ENCODE data around the gene BICDL1.
"Not testable (repeated sequence)": the region's sequence is repeated elsewhere in the genome, so short reads cannot be mapped to it uniquely, and the experiment has no call there.

Gene BICDL1

GRCh38 chr12:120006258-120006975, 17.4 kb downstream of the BICDL1 start:
- peak; percentile 52 for DNase-seq

DNA sequence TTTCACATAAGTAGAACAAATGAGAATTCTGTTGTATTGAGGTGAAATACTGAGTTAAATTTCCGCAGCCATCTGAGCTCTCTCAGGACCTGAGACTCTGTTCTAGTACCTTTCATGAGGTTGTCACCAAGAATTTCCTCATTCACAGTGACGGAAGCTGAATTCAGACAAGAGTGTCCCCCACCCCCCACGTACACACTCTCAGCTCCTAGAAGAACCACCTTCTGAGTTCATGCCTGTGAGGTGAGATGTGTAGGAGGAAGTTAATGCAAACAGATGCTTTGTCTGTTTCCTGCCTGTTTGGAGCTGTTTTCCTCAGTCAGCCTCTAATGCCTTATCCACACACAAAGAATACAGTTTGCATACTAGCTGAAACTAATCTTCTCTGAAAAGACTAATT, 18.2 kb downstream of the BICDL1 start:
- DNase-seq = peak; percentile 86

- peak; percentile 64 for DNase-seq
These were observed 21.7 kb downstream of the BICDL1 start for GRCh38 chr12:120010661-120011230.

- DNase-seq = peak; percentile 96
These were observed 23.1 kb downstream of the BICDL1 start for GRCh38 chr12:120012067-120012621.

DNA sequence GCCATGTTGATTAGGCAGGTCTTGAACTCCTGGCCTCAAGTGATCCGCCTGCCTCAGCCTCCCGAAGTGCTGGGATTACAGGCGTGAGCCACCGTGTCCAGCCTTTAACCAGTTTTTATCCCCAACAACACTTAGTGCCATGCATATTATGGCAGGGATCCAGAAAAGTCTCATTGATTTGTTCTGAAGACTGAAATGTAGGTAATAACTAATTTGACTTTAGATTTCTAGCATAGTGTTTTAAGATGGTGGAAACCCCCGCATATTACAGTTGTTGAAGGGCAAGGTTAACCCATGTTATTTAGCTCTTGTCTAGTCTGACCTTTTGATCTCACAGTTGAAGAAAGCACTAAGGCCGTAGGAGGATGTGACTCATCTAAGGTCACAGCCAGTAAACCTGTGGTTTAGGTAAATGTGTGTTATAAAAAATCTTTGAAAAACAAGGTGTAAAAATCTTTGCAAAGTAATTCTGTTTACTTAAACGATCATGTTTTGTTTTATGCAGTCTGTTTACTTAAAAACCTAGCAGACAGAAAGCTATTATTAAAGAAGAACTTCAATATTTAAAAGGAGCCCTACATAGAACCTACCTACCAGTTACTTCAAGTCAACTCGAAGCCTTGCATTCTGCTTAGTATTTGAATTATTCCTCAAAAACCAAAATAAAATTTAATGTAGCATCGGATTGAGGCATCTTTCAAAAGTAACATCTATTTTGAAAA, 24.8 kb downstream of the BICDL1 start:
- DNase-seq = peak; percentile 91

DNA sequence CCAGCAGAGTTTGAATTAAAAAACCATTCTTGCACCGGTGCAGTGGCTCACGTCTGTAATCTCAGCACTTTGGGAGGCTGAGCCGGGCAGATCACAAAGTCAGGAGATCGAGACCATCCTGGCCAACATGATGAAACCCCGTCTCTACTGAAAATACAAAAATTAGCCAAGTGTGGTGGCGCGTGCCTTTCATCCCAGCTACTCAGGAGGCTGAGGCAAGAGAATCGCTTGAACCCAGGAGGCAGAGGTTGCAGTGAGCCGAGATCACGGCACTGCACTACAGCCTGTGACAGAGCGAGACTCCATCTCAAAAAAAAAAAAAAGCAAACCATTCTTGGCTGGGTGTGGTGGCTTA, 25.3 kb downstream of the BICDL1 start:
- not testable (repeated sequence) for DNase-seq

GRCh38 chr12:120015313-120015712, 26.3 kb downstream of the BICDL1 start:
- peak; percentile 82 for DNase-seq

DNA sequence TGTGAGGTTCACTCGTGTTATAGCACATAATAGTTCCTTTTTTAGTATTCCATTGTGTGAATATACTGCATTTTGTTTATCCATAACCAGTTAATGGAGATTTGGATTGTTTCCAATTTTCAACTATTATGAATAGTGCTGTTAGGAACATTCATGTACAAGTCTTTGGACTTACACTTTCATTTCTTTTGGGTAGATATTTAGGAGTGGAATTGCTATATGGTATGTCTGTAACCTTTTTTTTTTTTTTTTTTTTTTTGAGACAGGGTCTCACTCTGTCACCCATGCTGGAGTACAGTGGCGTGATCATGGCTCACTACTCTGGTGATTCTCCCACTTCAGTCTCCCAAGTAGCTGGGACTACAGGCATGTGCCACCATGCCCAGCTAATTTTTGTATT, 27.2 kb downstream of the BICDL1 start:
- DNase-seq = not testable (repeated sequence)

- DNase-seq = no peak
These were observed 30.2 kb downstream of the BICDL1 start for GRCh38 chr12:120019197-120019596.

DNA sequence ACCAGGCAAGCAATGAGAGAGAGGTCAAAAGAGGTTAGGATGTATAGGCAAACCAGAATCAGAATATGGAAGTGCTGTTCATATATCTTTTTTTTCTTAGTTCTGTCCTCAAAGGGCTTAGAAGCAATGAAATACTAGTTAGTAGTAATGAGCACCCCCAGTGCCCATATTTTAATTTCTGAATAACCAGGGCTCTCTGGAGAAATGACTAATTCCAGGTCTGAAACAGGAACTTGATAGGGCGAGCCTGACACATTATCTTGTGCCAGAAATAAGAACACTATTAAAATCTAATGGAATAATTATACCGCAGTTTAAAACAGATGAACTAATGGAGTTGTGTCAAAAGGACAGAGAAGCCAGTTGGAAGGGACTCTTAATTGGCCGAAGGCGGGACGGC, 30.9 kb downstream of the BICDL1 start:
- DNase-seq = no peak

DNA sequence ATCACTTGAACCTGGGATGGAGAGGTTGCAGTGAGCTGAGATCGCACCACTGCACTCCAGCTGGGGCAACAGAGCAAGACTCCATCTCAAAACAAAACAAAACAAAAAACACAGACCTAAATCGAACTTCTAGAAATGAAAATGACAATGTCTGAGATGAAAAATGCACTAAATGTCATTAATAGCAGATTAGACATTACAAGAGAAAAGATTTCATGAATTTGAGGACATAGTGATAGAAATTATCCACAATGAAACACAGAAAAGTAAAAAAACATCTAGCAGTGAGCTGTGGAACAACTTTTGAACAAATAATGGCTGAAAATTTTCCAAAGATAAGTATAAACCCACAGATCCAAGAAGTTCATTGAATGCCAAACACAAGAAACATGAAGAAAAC, 35.2 kb downstream of the BICDL1 start:
- DNase-seq = no peak

GRCh38 chr12:120025640-120026039, 36.6 kb downstream of the BICDL1 start:
- DNase-seq = no peak

DNA sequence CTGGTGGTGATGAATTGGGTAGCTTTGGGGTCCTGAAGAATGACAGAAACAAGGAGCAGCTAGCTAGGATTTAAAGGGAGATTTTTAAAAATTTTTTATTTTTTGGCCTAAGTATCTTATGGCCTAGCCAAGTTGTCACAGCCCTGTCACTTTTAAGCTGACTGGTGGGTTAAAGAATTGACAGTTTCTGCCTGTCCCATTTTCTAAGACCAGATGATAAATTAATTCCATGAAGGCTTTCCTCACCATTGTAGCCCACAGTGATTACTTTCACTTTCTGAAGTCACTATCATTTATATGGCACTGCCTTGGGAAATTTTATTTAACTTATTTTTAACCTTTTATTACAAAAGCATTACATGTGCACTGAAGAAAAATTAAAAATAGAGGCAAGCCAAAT, 43.2 kb downstream of the BICDL1 start:
- DNase-seq = no peak

DNA sequence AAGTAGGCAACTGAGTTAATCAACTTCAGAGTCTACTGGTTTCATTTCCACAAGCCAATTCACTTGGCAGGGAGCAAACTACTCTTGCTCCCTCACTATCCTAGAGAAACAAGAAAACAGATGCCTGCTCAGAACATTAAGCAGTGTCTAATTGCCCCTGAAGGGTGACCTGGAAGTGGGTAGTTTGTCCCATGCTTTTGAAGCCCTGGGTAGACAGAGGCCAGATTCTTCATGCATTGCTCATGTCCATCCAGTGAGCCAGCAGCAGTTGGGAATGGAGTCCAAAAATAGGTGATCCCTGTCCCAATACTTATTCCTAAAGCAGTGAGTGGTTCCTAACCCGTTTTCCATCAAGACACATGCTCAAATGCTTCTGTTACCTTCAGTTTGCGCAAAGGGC, 48.8 kb downstream of the BICDL1 start:
- no peak for DNase-seq

- no peak for DNase-seq
These were observed 50.7 kb downstream of the BICDL1 start for GRCh38 chr12:120039711-120040110.

- DNase-seq = peak; percentile 63
These were observed 52.6 kb downstream of the BICDL1 start for GRCh38 chr12:120041386-120042231.

GRCh38 chr12:120045367-120045766, 56.3 kb downstream of the BICDL1 start:
- DNase-seq = not testable (repeated sequence)

DNA sequence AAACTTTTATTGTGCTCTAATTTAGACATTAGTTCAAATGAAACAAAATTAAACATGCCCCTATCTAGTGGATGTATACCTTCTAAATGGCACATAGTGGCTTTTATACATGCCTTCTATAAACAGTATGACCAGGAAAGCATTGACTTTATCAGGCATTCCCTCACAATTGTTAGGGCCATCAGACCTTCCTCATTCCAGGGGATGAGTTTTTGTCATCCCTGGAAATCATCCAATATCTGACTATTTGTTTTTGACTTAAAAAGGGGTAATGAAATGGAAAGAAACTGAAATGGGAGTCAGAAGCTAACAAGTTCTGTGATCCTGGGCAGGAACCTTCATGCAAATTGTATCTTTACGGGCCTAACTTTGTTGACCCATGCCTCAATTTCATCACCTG, 58.0 kb downstream of the BICDL1 start:
- DNase-seq = no peak

DNA sequence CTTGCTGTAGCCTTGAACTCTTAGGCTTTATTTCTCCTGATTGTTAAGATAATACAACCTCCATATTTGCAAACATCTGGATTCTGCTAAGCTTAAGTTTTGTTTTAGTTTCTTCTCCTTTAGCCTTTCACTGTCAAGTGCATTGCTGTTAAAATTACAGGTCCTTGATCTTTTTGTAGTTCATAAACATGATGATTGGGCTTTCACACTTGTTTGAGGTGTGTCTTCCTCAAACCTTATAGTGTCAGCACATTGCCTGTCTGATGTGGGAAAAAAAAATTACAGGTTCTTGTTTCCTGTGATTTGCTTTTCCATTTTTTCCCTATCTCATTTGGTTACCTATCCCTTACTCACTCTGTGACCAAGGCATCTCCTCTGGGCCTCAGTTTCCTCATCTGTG, 59.2 kb downstream of the BICDL1 start:
- DNase-seq = peak; percentile 41

- no peak for DNase-seq
These were observed 60.4 kb downstream of the BICDL1 start for GRCh38 chr12:120049426-120049825.

GRCh38 chr12:120051535-120051934, 62.5 kb downstream of the BICDL1 start:
- no peak for DNase-seq

DNA sequence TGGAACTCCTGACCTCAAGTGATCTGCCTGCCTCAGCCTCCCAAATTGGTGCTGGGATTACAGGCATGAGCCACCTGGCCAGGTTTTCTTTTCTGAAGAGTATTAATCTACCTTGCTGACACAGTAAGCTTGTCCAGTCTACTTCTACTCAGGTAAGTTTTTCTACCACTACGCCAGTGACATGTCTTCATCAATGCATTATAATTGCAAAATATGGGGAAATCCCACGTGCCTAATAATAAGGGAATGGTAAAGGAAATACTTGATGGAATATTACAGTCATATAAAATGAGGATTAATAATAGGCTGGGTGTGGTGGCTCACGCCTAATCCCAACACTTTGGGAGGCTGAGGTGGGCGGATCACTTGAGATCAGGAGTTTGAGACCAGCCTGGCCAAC, 65.3 kb downstream of the BICDL1 start:
- no peak for DNase-seq
